CD4-positive, alpha-beta memory T cell (primary cell): ENCODE measurements around the gene TEX19. TPM values are rescaled to one million over a fixed set of nuclear protein-coding genes. Genes with fewer than 3 reads are reported as not detected.

Source experiments
- CTCF ChIA-PET: fragments of 350-600 bp; sonication (Branson Sonifier 250); formaldehyde crosslinking; loops from one replicate; lab custom pipeline; 2021; ENCODE audit warnings: inconsistent platforms; ENCODE audit not compliant: partially characterized antibody; lab: Charles Lee
- POLR2A ChIA-PET: fragments of 350-600 bp; sonication (Branson Sonifier 250); formaldehyde crosslinking; loops from one replicate; lab custom pipeline; 2021; ENCODE audit not compliant: partially characterized antibody; lab: Charles Lee
- DNase-seq, 5 donors: peaks; one replicate each; pipeline versions ENCODE4 v3.0.0 to v3.0.0-alpha.2; 2020 to 2022; ENCODE audit warnings: mixed read lengths in 1 of 5
- H3K27ac ChIP-seq: one replicate; pipeline ENCODE4 v1.7.0; 2013; ENCODE audit warnings: low read depth, low read length
- H3K27me3 ChIP-seq: 2 replicates; pipeline ENCODE4 v1.7.0; 2013; ENCODE audit warnings: mild to moderate bottlenecking, low read length, moderate library complexity; ENCODE audit not compliant: insufficient read depth
- H3K36me3 ChIP-seq: 2 replicates; pipeline ENCODE4 v1.7.0; 2013; ENCODE audit warnings: mild to moderate bottlenecking, low read length, moderate library complexity; ENCODE audit not compliant: insufficient read depth
- H3K4me1 ChIP-seq: 2 replicates; pipeline ENCODE4 v1.7.0; 2013; ENCODE audit warnings: mild to moderate bottlenecking, low read length, moderate library complexity; ENCODE audit not compliant: insufficient read depth
- H3K4me3 ChIP-seq, 2 donors: one replicate each; pipeline ENCODE4 v1.7.0; 2013; ENCODE audit warnings: low read length in 2 of 2, mild to moderate bottlenecking in 1 of 2
- H3K9me3 ChIP-seq, 2 donors: one replicate each; pipeline ENCODE4 v1.7.0; 2013; ENCODE audit warnings: low read length in 2 of 2, control low read depth in 1 of 2; ENCODE audit not compliant: control insufficient read depth in 1 of 2
- H3K27ac Mint-ChIP-seq, 7 donors: one replicate each; pipeline ENCODE4 v1.8.0; 2020 to 2021; ENCODE audit warnings: mixed read lengths in 7 of 7, mild to moderate bottlenecking in 6 of 7, inconsistent platforms in 3 of 7, moderate library complexity in 3 of 7
- H3K27me3 Mint-ChIP-seq, 2 donors: one replicate each; pipeline ENCODE4 v1.8.0; 2020 to 2021; ENCODE audit warnings: mixed read lengths in 2 of 2
- H3K36me3 Mint-ChIP-seq, 2 donors: one replicate each; pipeline ENCODE4 v1.8.0; 2020 to 2021; ENCODE audit warnings: mixed read lengths in 2 of 2, inconsistent platforms in 1 of 2, mild to moderate bottlenecking in 1 of 2
- H3K4me1 Mint-ChIP-seq, 4 donors: one replicate each; pipeline ENCODE4 v1.8.0; 2020 to 2021; ENCODE audit warnings: mixed read lengths in 4 of 4, mild to moderate bottlenecking in 1 of 4
- H3K4me3 Mint-ChIP-seq, 8 donors: one replicate each; pipeline ENCODE4 v1.8.0; 2020 to 2021; ENCODE audit warnings: mixed read lengths in 8 of 8, mild to moderate bottlenecking in 7 of 8, moderate library complexity in 6 of 8, inconsistent platforms in 3 of 8
- H3K9me3 Mint-ChIP-seq, 8 donors: one replicate each; pipeline ENCODE4 v1.8.0; 2020 to 2021; ENCODE audit warnings: mixed read lengths in 8 of 8, mild to moderate bottlenecking in 5 of 8, inconsistent platforms in 3 of 8, moderate library complexity in 1 of 8
- intact Hi-C: fragments of 100-400 bp; cut with micrococcal nuclease; formaldehyde crosslinking; loops from one replicate; pipeline ENCODE4 v1.15.1; 2023
- polyA plus RNA-seq, 2 donors: library from polyadenylated mRNA; unstranded; fragments of 300-500 nt; fragmentation: Illumina TruSeq; gene quantifications; one replicate each; pipeline ENCODE4 v1.2.3, GENCODE V29; 2021
- total RNA-seq, 2 experiments: library from RNA; stranded (reverse); gene quantifications; one replicate each; pipeline ENCODE4 v1.2.3, GENCODE V29; 2021

Gene TEX19
- total and polyA plus RNA-seq, 4 experiments from 2014 or later = not detected

DNA sequence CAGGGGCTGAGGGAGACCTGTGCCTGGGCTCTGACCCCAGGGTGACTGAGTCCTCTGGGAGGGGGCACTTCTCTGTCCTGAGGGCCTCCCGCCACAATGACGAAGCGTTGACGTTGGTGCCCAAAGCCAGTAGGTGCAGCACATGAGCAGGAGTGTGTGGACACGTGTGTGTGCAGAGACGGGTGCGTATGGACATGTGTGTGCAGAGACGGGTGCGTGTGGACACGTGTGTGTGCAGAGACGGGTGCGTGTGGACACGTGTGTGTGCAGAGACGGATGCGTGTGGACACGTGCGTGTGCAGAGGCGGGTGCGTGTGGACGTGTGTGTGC lies 40.9 kb upstream of the TEX19 start:
- Histone ChIP-seq H3K27me3 (no peaks in the 10 kb centered on the region), H3K4me3 (no peak overlapping the region), H3K9me3 (no peaks in the 10 kb centered on the region), H3K4me1 (peaks cover 42% of the 10 kb centered on the region), H3K27ac (peak overlapping the region; percentile 65), H3K36me3 (no peaks in the 10 kb centered on the region)
- ChIA-PET POLR2A (interaction anchor here (1.0 to 7.0 kb wide), 7 partner anchors 15 to 106 kb away, joined by 3 to 172 read pairs (median 12); partner anchors contain the start of genes CCDC57, CSNK1D and SECTM1), CTCF (interaction anchor here (2.2 to 2.9 kb wide), 2 partner anchors 18 to 83 kb away, joined by 22 to 72 read pairs; no protein-coding TSS in a partner anchor)
- Mint-ChIP-seq H3K4me1 (peaks cover 10 to 37% (median 20%) of the 10 kb centered on the region in 4 donors), H3K27me3 (peaks cover 0 to 2% of the 10 kb centered on the region in 2 donors), H3K4me3 (no peak overlapping the region), H3K27ac (no peak overlapping the region), H3K36me3 (peaks cover 0 to 9% of the 10 kb centered on the region in 2 donors), H3K9me3 (peaks cover 0 to 2% (median 0%) of the 10 kb centered on the region in 8 donors)
- no peak for DNase-seq
- intact Hi-C loops = no loop called here

DNA sequence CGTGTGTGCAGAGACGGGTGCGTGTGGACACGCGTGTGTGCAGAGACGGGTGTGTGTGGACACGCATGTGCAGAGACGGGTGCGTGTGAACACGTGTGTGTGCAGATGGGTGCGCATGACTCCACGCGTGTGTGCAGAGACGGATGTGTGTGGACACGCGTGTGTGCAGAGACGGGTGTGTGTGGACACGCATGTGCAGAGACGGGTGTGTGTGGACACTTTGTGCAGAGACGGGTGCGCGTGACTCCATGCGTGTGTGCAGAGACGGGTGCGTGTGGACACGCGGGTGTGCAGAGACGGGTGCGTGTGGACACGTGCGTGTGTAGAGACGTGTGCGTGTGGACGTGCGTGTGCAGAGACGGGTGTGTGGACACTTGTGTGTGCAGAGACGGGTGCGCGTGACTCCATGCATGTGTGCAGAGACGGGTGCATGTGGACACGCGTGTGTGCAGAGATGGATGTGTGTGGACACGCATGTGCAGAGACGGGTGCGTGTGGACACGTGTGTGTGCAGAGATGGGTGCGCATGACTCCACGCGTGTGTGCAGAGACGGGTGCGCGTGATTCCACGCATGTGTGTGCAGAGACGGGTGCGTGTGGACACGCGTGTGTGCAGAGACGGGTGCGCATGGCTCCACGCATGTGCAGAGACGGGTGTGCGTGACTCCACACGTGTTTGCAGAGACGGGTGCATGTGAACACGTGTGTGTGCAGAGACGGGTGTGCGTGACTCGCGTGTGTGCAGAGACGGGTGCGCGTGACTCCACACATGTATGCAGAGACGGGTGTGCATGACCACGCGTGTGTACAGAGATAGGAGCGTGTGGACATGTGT lies 40.1 kb upstream of the TEX19 start:
- DNase-seq = peak in 1 of 5 donors; percentile 39
- Mint-ChIP-seq H3K36me3 (peaks cover 0 to 7% of the 10 kb centered on the region in 2 donors), H3K4me3 (no peak overlapping the region), H3K4me1 (peaks cover 10 to 30% (median 20%) of the 10 kb centered on the region in 4 donors), H3K9me3 (peaks cover 0 to 2% (median 0%) of the 10 kb centered on the region in 8 donors), H3K27ac (no peak overlapping the region), H3K27me3 (peaks cover 0 to 2% of the 10 kb centered on the region in 2 donors)
- no peak overlapping the region for H3K27ac ChIP-seq
- ChIA-PET POLR2A (no interaction called here), CTCF (interaction anchor here (0.9 to 4.7 kb wide), 2 partner anchors 16 to 83 kb away, joined by 4 to 57 read pairs; no protein-coding TSS in a partner anchor)
- H3K27me3 ChIP-seq = no peaks in the 10 kb centered on the region
- H3K4me1 ChIP-seq = peaks cover 42% of the 10 kb centered on the region
- intact Hi-C loops = no loop called here
- H3K36me3 ChIP-seq = no peaks in the 10 kb centered on the region
- H3K9me3 ChIP-seq = no peaks in the 10 kb centered on the region
- H3K4me3 ChIP-seq = no peak overlapping the region

DNA sequence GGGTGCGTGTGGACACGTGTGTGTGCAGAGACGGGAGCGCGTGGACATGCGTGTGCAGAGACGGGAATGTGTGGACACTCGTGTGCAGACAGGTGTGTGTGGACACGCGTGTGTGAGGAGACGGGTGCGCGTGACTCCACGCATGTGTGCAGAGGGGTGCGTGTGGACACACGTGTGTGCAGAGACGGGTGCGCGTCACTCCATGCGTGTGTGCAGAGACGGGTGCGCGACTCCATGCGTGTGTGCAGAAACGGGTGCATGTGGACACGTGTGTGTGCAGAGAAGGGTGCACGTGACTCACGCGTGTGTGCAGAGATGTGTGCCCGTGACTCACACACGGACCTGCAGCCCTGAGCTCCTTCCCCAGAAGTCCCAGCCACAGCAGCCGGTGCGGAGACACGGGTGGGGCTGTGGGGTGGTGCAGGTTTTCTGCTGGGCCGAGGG lies 39.4 kb upstream of the TEX19 start:
- Mint-ChIP-seq H3K27ac (peak overlapping the region in 1 of 7 donors; percentile 53), H3K9me3 (peaks cover 0 to 2% (median 0%) of the 10 kb centered on the region in 8 donors), H3K4me3 (no peak overlapping the region), H3K27me3 (peaks cover 0 to 2% of the 10 kb centered on the region in 2 donors), H3K36me3 (peaks cover 0 to 7% of the 10 kb centered on the region in 2 donors), H3K4me1 (peaks cover 10 to 34% (median 21%) of the 10 kb centered on the region in 4 donors)
- ChIA-PET CTCF (interaction anchor here (0.9 to 4.7 kb wide), 3 partner anchors 16 to 83 kb away, joined by 4 to 57 read pairs (median 10); no protein-coding TSS in a partner anchor), POLR2A (no interaction called here)
- Histone ChIP-seq H3K4me3 (no peak overlapping the region), H3K9me3 (no peaks in the 10 kb centered on the region), H3K27me3 (no peaks in the 10 kb centered on the region), H3K4me1 (peaks cover 43% of the 10 kb centered on the region), H3K27ac (no peak overlapping the region), H3K36me3 (no peaks in the 10 kb centered on the region)
- DNase-seq = no peak
- intact Hi-C loops = no loop called here

DNA sequence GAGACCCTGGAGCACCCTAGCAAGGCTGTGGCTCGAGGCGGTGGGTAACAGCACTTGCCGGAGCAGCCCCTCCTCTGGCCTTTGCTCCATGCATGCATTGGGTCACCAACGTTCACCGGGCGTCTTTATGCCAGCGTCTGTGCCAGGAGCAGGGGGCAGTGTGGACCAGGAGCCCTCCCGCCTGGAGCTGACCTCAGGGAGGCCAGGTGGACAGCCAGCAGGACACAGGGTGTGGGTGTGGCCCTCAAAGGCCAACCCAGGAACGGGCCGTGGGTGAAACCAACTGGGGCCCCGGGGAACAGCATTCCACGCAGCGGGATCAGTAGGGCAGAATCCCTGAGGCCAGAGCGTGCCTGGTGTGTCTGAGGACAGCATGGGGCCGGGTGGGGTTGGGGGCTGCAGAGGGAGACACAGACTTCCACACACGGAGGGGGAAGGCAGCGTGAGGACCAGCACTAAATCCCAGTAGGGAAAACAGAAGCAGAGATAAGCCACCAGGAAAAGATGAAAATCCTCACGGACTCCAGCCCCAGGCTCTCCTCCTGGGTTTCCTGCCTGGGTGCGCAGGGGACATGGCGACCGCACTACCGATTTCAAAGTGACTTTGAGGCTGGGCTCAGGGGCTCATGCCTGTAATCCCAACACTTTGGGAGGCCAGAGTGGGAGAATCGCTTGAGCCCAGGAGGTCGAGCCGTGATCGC lies 38.8 kb upstream of the TEX19 start:
- POLR2A ChIA-PET = interaction anchor here (1.0 to 3.2 kb wide), 3 partner anchors 20 to 84 kb away, joined by 3 to 42 read pairs (median 6); no protein-coding TSS in a partner anchor

DNA sequence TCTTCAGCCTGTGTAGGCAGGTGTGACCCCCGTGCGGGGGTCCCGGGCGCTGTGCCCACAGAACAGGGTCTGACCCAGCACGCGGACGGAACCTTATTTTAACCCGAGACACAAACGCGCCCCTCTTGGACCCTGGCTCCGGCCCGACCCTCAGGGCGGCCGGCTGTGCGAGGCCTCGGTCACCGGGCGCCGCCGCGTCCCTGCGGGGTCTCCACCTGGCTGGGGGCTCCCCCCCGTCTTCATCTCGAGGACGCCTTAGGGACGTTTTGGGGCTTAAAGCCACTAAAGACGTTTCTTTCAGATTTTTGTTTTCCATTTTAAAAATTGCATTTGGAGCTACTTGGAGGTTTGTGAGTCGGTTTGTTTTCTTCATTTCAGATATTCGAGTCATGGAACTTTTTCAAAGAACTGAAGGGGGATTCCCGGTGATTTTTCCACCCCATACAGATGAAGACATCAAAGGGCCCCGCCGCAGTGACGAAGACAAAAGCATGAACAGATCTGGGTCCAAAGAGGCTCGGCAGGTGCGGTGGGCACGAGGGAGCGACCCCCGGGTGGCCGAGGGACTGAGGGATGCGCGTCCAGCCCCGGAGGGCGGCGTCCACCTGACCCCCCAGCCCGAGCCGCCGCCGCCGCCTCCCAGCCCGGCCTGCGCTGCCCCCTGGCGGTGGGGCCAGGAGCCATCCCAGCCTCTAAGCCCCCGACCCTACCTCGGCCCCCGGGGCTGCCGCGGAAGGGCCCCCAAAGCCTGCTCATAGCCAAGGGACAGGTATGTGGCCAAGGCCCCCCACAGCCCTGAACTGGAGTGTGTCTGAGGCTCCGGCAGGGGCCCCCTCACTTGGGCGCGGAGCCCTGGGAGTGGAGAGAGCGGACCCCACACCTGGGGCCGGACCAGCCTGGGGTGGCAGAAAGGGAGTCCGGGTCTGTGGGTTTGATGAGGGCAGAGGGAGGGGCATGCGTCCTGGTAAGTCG lies 37.8 kb upstream of the TEX19 start:
- Histone ChIP-seq H3K36me3 (no peaks in the 10 kb centered on the region), H3K4me1 (peaks cover 41% of the 10 kb centered on the region), H3K4me3 (peak overlapping the region in 1 of 2 donors; percentile 47), H3K27ac (peak overlapping the region; percentile 66), H3K9me3 (no peaks in the 10 kb centered on the region), H3K27me3 (no peaks in the 10 kb centered on the region)
- ChIA-PET POLR2A (interaction anchor here (0.7 to 3.2 kb wide), 7 partner anchors 12 to 86 kb away, joined by 3 to 42 read pairs (median 3); partner anchors contain the start of gene SECTM1), CTCF (interaction anchor here (0.6 to 4.7 kb wide), 12 partner anchors 11 to 295 kb away, joined by 3 to 70 read pairs (median 6); no protein-coding TSS in a partner anchor)
- intact Hi-C loops = loop anchor here (1.0 kb wide), 5 partner anchors 23 to 115 kb away; partner anchors contain the start of gene CSNK1D
- Mint-ChIP-seq H3K4me1 (peaks cover 9 to 31% (median 21%) of the 10 kb centered on the region in 4 donors), H3K27me3 (peaks cover 0 to 2% of the 10 kb centered on the region in 2 donors), H3K36me3 (peaks cover 0 to 3% of the 10 kb centered on the region in 2 donors), H3K9me3 (no peaks in the 10 kb centered on the region), H3K27ac (peak overlapping the region in 6 of 7 donors; percentile 86 to 96 (median 94)), H3K4me3 (peak overlapping the region; percentile 60 to 88 (median 82))
- peak; percentile 79 to 96 (median 83) for DNase-seq

More for the DNA sequence above, 38.8 kb upstream of the TEX19 start:
- H3K9me3 ChIP-seq = no peaks in the 10 kb centered on the region
- peaks cover 0 to 7% of the 10 kb centered on the region in 2 donors for H3K36me3 Mint-ChIP-seq
- intact Hi-C loops = no loop called here
- peaks cover 48% of the 10 kb centered on the region for H3K4me1 ChIP-seq
- peaks cover 0 to 2% (median 0%) of the 10 kb centered on the region in 8 donors for H3K9me3 Mint-ChIP-seq
- H3K4me3 ChIP-seq = no peak overlapping the region
- CTCF ChIA-PET = interaction anchor here (0.6 to 4.7 kb wide), 11 partner anchors 12 to 290 kb away, joined by 3 to 70 read pairs (median 6); no protein-coding TSS in a partner anchor
- peaks cover 13 to 40% (median 27%) of the 10 kb centered on the region in 4 donors for H3K4me1 Mint-ChIP-seq
- H3K27me3 Mint-ChIP-seq = peaks cover 0 to 2% of the 10 kb centered on the region in 2 donors
- H3K27ac ChIP-seq = no peak overlapping the region
- H3K27ac Mint-ChIP-seq = peak overlapping the region in 3 of 7 donors; percentile 53 to 65 (median 62)
- H3K36me3 ChIP-seq = no peaks in the 10 kb centered on the region
- H3K4me3 Mint-ChIP-seq = peak overlapping the region in 2 of 8 donors; percentile 13 to 29
- no peaks in the 10 kb centered on the region for H3K27me3 ChIP-seq
- DNase-seq = peak in 1 of 5 donors; percentile 37
